GM18517 (cell line): ENCODE results near the gene TMEM131.
"Not testable (repeated sequence)": the region's sequence is repeated elsewhere in the genome, so short reads cannot be mapped to it uniquely, and the experiment has no call there.

Source experiments
- ATAC-seq: cut with Tn5 transposase; IDR thresholded peaks from one replicate; pipeline ENCODE4 v1.9.1; 2021; ENCODE audit warnings: mild to moderate bottlenecking, moderate library complexity; ENCODE audit not compliant: unreplicated experiment

Gene TMEM131

DNA sequence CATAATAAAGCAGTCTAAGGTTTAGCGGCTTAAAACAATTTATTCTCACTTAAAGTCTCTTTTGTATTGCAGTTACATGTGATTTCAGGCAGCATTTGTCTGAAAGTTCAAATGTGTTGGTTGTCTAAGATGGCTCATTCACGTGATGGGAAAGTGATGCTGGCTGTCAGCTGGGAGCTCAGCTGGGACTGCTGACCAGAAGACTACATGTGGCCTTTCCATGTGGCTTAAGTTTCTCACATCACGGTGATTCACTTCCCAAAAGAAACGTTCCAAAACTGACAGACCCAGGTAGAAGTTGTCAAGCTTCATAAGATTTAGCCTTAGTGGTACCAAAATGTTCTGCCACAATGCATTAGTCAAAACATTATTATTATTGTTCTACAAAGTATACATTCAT is 76.9 kb downstream of the TMEM131 start:
- no peak for ATAC-seq

DNA sequence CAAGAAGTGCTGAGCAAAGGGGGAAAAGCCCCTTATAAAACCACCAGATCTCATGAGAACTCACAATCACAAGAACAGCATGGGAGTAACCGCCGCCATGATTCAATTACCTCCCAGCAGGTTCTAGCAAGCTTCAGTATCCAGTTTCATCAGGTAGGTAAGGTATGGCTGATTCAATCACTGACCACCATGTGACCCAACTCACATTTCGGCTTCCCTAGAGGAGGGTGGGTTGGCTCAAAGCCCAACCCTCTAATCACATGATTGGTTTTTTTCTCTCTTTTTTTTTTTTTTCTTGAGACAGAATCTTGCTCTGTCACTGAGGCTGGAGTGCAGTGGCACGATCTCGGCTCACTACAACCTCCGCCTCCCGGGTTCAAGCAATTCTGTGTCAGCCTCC is 78.1 kb downstream of the TMEM131 start:
- not testable (repeated sequence) for ATAC-seq

DNA sequence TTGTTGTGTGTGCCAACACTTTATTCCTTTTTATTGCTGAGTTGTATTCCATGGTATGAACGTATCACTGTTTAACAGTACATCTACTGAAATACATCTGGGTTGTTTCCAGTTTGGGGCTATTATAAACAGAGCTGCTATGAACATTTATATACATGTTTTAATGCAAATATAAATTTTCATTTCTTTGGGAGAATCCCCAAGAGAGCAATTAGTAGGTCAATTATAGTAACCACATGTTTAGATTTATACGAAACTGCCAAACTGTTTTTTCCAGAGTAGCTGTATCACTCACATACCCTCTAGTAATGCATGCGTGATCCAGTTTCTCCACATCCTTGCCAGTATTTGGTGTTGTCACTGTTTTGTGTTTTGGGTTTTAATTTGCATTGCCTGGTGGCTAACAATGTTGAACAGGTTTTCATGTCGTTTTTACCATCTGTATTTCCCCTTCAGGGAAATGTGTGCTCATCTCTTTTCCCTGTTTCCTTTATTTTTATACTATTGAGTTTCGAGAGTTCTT is 81.0 kb downstream of the TMEM131 start:
- ATAC-seq, result no peak

DNA sequence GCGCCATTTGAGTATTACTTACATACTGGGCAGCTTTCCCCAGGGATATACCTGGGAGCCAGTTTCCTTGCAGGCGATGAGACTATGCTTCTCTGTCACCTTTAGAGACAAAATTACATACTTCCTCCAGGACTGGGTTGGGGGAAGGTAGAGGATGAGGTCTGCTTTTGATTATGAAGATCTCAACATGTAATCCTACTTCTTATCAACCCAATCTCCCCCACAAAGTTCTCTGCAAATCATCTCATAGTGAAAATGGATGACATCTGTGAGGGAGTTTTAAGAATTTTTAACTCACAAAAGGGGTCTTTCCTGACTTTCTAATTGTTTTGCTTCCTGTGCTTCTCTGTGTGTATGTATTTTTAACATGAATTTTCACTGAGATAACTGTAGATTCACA is 81.9 kb downstream of the TMEM131 start:
- no peak for ATAC-seq

DNA sequence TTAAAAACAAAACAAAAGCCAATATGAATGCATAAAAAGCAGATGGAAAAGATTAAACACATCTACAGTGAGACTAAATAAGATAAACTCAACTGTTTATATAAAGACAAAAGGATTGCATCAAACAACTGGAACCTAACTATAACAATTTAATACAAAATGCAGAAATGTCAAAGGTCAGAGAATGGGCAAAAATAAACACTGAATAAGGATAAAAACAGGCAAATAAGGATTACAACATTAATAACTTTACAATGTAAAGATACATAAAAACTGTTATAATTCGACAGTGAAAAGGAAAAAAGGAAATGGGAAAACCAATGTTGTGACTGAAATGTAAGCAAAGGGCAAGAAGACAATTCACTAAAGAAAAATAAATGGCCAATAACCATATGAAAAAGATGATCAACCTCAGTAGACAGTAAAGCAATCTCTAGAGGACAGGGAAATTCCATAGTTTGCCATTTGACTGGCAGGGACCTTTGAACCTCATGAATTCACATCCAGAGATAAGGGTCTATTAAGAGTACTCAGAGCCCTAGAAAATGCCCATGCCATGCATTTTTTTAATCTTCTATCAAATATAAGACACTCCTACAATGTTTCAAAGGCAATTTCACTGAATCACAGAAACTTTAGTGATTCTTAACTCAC is 83.7 kb downstream of the TMEM131 start:
- no peak for ATAC-seq

DNA sequence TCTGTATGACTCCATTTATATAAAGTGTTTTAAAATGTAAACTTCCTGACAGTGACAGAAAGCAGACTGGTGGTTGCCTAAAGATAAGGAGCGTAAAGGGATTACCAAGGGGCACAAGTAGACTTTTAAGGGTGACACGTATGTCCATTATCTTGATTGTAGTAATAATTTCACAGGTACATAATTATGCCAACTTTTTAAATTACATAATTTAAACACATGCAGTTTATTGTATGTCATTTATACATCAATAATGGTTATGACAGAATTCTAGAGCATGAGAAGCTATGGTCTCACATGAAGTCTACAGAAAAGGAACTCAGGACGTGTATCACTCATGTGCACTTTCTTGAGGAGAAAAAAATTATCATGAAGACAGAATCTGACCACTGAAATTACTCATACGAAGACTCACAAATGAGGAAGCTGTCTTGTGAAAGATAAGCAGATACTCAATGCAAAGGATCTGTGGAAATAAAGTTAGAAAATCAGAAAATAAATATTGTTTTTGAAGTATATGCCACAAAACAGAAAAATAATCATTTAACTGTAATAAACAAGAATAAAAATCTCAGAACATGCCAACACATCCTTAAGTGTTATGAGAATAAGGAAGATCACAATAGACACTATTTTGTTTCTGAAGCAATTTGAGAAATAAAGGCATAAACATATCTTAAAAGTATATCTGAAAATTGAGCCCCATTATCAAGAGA is 84.4 kb downstream of the TMEM131 start:
- ATAC-seq, result peak; percentile 82

DNA sequence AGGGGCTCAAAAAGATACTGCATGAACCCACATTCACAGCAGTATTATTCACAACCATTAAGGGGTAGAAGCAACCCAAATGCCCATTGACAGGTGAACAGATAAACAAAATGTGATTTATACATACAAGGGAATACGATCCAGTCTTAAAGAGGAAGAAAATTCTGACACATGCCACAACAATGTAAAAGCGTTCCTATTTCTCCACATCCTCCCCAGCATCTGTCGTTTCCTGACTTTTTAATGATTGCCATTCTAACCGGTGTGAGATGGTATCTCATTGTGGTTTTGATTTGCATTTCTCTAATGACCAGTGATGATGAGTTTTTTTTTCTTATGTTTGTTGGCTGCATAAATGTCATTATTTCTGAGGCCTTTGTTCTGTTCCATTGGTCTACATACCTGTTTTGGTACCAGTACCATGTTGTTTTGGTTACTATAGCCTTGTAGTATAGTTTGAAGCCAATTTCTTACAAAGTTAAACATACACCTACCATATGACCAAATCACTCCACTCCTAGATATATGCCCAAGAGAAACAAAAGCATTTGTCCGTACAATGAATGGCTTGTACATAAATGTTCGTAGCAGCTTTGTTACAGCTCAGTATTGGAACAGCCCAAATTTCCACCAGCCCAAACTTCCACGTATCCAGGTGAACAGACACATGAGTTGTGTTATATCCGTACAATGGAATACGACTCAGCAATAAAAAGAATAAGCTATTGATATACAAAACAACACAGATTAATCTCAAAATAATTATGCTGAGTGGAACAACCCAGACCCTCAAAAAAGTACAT is 85.1 kb downstream of the TMEM131 start:
- no peak for ATAC-seq

DNA sequence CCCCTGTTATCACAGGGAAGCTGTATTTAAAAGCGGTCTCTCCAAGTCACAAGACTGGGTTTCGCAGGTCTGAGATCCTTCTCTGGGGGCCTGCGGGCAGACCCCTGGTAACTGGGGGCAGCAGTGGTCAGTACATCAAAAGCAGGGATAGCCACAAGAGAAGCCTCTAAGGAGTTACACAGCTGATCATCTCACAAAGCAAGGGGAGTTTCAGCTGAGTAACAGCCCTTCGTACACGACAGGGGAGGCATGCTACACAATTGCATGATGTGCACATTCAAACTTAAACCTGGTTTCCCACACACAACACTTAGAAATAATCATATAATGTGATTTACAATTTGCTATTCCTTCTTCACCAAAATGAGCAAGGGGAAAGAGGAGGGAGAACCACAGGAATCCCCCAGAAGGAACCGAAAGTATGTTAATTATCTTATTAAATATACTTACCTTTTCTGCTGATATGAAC is 87.5 kb downstream of the TMEM131 start:
- ATAC-seq, result no peak

DNA sequence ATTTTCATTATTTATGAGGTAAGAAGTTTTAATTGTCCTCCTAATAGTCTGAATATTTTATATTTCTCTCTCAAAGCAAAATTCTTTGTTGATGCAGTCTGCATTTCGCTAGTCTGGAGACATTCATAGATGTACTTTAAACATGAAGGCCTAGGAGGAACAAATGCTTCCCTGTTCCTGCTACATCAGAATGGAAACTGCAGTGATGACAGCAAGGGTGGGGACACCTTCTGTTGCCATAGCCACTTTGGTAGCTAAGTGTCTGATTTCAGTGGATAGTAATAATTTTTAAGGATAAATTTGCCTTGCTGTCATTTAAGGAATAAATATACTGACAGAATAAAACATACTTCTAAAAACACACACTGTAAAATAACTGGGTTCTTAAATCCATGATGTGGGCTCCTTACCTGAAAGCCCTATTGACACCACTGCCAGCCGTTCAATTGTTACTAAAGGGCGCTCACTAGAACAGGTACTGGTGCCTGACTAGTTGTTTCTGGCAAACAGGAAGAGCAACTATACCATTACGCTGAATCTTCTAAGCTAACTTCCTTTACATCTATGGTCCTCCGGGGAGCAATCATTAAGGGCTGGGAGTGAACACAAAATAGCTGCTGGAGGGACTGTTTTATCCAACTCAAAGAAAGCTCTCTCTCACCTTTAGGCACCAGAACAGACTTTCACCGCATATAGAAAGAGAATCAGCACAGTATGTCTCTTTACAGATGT is 88.2 kb downstream of the TMEM131 start:
- no peak for ATAC-seq

DNA sequence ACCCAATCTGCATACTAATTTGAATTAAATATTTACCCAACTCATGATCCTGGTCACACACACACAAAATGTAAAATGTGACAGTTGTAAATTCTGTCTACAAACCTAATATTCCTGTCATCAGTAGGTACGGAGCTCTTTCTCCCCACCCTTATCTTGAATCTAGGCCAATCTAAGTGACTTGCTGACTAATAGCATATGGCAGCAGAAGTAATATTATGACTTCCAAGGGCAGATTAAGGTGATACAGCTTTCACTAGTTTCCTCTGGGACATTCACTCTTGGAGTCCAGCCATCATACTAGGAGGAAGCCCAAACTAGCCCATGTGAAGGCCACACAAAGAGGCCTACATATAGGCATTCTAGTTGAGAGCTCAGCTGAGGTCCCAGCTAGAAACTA is 89.4 kb downstream of the TMEM131 start:
- no peak for ATAC-seq

DNA sequence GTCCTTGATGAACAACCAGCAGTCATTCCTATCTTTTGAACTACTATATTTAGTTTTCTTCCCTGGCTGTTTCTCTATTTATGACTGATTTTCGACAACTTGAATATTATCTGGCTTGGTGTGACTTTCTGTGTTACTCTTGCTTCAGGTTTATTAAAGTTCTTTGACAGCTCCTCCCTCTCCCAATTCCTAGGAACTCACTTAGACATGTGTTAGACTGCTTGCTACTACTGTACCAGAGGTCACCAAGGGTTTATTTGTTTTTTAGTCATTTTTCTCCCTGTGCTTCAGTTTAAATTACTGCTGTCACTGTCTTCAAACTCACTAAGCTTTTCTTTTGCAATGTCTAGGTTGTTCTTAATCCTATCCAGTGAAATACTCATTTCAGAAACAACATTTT is 90.5 kb downstream of the TMEM131 start:
- no peak for ATAC-seq

DNA sequence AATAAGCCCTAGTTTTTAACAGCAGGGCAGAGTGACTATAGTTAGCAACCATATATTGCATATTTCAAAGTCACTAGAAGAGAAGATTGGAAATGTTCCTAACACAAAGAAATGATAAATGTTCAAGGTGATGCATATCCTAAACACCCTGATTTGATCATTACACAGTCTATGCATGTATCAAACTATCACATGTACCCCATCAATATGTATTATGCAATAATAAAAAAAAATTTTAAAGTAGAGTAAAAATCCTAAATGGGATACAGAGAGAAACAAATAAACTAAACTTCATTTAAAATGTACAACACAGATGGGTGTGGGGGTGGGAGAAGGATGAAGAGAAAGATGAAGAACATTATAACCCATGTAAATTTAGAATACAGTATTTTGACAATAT is 93.9 kb downstream of the TMEM131 start:
- no peak for ATAC-seq

DNA sequence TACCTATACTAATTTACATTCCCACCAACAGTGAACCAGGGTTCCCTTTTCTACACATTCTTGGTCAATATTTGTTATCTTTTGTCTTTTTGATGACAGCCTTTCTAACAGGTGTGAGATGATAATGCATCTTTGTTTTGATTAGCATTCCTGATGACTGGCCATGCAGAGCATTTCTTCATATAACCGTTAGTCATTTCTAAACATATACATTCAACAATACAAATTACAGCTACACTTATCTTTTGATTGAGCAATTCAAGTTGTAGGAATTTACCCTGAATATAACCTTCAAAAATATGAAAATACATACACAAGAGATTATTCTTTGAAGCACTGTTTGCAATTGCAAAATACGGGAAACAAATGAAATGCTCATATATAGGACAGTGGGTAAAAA is 94.9 kb downstream of the TMEM131 start:
- no peak for ATAC-seq

DNA sequence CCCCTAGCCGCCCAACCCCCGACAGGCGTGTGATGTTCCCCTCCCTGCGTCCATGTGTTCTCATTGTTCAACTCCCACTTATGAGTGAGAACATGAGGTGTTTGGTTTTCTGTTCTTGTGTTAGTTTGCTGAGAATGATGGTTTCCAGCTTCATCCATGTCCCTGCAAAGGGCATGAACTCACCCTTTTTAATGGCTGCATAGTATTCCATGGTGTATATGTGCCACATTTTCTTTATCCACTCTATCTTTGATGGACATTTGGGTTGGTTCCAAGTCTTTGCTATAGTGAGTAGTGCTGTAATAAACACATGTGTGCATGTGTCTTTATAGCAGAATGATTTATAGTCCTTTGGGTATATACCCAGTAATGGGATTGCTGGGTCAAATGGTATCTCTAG is 102.7 kb downstream of the TMEM131 start:
- ATAC-seq, result not testable (repeated sequence)

DNA sequence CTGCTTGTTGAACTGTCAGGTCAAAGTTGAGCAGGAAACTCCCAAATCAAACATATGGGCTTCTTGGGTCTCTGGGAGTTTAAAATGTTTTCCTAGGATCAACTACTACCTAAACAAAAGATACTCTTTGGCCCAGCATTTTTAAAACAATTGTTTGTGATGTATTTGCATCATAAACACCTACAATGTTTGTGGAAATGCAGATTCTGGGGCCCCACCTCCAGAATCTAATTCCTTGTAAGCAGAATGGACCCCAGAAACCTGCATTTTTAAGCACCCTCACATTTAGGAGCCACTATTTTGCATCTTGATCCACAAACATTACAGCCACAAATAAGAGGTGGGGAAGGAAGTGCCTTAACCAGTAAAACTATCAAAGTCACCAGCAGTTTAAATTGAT is 104.1 kb downstream of the TMEM131 start:
- no peak for ATAC-seq

DNA sequence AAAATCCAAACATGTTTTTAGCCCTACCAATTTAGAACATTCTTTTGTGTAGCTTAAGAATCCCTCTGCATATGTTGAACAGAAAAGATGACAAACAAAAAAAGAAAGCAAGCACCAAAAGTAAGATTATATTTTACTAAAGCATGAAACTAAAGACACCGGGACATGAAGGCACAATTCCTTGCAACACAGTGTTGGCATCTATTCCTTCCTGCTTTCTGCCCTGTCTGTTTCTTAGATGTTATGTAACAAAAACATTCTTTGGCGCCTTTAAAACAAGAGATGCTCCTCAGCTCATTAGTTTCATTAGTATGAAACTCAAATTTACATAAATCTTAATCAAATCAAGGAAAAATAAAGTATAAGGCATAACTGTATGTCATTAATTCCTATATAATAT is 106.6 kb downstream of the TMEM131 start:
- no peak for ATAC-seq

DNA sequence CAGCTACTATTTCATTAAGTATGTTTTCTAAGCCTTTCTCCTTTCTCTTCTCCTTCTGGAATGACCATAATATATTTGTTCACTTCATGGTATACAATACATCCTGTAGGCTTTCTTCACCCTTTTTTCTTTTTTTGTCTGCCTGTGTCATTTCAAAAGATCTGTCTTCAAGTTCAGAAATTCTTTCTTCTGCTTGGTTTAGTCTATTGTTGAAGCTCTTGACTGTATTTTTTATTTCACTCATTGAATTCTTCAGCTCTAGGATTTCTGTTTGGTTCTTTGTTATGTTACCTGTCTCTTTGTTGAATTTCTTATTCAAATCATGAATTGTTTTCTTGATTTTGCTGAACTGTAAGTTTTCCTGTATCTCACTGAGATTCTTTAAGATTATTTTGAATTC is 109.9 kb downstream of the TMEM131 start:
- ATAC-seq, result no peak

DNA sequence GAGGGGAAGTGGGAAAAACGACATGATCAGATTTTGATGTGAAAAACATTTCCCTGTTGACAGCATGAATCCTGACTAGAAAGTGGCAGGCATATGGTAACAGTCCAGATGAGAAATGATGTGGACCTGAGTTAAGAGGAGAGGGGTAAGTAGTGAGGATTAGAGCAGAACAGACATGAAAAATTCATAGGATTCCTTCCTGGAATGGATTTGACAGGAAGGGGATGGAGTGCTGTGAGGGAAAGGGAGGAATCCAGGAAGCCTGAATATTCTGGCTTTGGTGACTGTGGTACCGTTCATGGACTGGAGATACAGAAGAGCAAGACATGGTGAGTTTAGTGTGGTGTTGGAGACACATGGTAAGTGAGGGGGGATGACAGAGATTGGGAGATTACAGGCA is 115.4 kb downstream of the TMEM131 start:
- ATAC-seq, result no peak

DNA sequence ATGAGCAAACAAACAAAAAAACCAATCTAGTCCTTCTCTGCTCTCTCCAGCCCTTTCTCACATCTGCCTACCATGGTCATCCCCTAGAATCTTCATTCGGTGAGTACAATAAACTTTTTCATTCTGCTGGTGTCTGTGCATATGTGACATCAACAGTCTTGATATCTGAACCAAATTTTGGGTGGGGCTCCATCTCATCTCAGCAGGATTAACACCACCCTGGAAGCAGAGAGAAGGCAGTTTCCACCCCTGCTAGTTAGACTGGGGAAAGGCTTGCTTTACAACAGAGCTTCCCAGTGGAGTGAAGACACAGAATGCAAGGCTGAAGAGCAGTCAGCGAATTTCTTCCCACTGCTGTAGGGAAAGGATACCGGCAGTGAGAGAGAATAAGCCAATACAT is 116.9 kb downstream of the TMEM131 start:
- no peak for ATAC-seq

DNA sequence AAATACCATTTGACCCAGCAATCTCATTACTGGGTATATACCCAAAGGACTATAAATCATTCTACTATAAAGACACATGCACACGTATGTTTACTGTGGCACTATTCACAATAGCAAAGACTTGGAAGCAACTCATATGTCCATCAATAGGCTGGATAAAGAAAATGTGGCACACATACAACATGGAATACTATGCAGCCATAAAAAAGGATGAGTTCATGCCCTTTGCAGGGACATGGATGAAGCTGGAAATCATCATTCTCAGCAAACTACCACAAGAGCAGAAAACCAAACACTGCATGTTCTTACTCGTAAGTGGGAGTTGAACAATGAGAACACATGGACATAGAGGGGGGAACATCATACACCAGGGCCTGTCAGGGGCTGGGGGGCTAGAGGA is 117.4 kb downstream of the TMEM131 start:
- not testable (repeated sequence) for ATAC-seq
